HCT116 (cell line): ENCODE results near the gene LDLRAD4.

ENCODE experiments used
- CTCF ChIP-seq, 3 experiments: fragments of 200-600 bp in 1 of 3; sonication (generic) in 1 of 3; IDR thresholded peaks in 2 of 3; conservative IDR thresholded peaks in 1 of 3; 2 replicates each; pipeline ENCODE4 v1.5.1; 2012 to 2017; ENCODE audit warnings: low read depth in 2 of 3, low read length in 2 of 3, antibody characterized with exemption in 1 of 3, borderline replicate concordance in 1 of 3, control low read depth in 1 of 3, mild to moderate bottlenecking in 1 of 3, mixed read lengths in 1 of 3, mixed run types in 1 of 3, moderate library complexity in 1 of 3; ENCODE audit not compliant: insufficient read depth in 1 of 3
- EZH2phosphoT487 ChIP-seq: fragments of 200-600 bp; IDR thresholded peaks from 2 replicates; pipeline ENCODE4 v1.6.1; 2018; ENCODE audit warnings: antibody characterized with exemption, borderline replicate concordance
- POLR2A ChIP-seq: IDR thresholded peaks from 2 replicates; pipeline ENCODE4 v1.7.0; 2011; ENCODE audit warnings: borderline replicate concordance; ENCODE audit not compliant: insufficient read depth, insufficient read length; ENCODE audit errors: extremely low read depth
- POLR2AphosphoS5 ChIP-seq: IDR thresholded peaks from 2 replicates; pipeline ENCODE4 v1.6.1; 2011; ENCODE audit warnings: mild to moderate bottlenecking, low read depth, low read length, moderate library complexity
- REST ChIP-seq: IDR thresholded peaks from 2 replicates; pipeline ENCODE4 v1.6.1; 2012; ENCODE audit warnings: low read depth
- SIN3A ChIP-seq: IDR thresholded peaks from 2 replicates; pipeline ENCODE4 v1.6.1; 2012; ENCODE audit warnings: low read depth
- SP1 ChIP-seq: IDR thresholded peaks from 2 replicates; pipeline ENCODE4 v1.6.1; 2012; ENCODE audit warnings: low read depth
- YY1 ChIP-seq: IDR thresholded peaks from 2 replicates; pipeline ENCODE4 v1.6.1; 2011; ENCODE audit warnings: low read length, low read depth, moderate library complexity, mild to moderate bottlenecking; ENCODE audit not compliant: insufficient replicate concordance; ENCODE audit errors: extremely low read depth
- ZFX ChIP-seq: fragments of 450-650 bp; IDR thresholded peaks from 2 replicates; pipeline ENCODE4 v1.6.1; 2017
- ZNF274 ChIP-seq: fragments of 200-500 bp; sonication (Bioruptor generic); IDR thresholded peaks from 2 replicates; pipeline ENCODE4 v1.6.1; 2014; ENCODE audit warnings: mild to moderate bottlenecking, low read depth, low read length, inconsistent platforms

DNA sequence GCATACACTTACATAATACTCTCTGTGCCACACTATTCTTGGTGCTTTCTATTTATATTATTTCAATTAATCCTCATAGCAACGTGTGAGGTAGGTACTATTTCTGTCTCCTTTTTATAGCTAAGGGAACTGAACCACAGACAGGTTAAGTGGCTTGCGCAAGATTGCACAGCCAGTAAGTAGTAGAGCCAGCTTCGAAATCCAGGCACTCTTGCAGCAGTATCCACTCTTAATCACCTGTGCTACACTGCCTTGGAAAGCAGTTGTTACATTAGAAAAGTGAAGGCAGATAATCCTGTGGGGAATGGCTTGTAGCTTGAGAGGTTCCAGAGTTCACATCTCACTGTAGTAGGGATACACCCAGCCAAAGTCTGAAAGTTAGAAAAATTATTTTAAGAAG is 198.3 kb downstream of the LDLRAD4 start:
- TF ChIP-seq CTCF (IDR thresholded peaks at IDR 0.05 in 2 of 3, conservative IDR thresholded peaks at IDR 0.05 in 1 of 3; ENCODE audit: borderline replicate concordance in 1 of 3, insufficient read depth in 1 of 3, low read depth in 2 of 3, low read length in 2 of 3), result no peak
- no peak for TF ChIP-seq ZNF274
- no peak for TF ChIP-seq SP1
- TF ChIP-seq POLR2A, result no peak
- no peak for TF ChIP-seq ZFX
- TF ChIP-seq YY1, result no peak
- no peak for TF ChIP-seq POLR2AphosphoS5
- TF ChIP-seq EZH2phosphoT487, result no peak
- no peak for TF ChIP-seq REST
- TF ChIP-seq SIN3A, result no peak
